Right ventricle myocardium inferior (tissue), 1 donor: ENCODE data around the gene CALHM3. TPM values are rescaled to one million over a fixed set of nuclear protein-coding genes. Genes with fewer than 3 reads are reported as not detected.

Experiments used
- ATAC-seq: fragments of 200-7000 bp; cut with Tn5 transposase; one replicate; pipeline ENCODE4 v1.9.1; 2020; ENCODE audit warnings: mild to moderate bottlenecking, moderate library complexity
- DNase-seq: peaks from one replicate; pipeline ENCODE4 v3.0.0; 2021; ENCODE audit errors: missing footprints
- intact Hi-C: fragments of 100-400 bp; cut with DNase I; formaldehyde crosslinking; loops from one replicate; pipeline ENCODE4 v1.11.0; 2022
- total RNA-seq: library from RNA; stranded (reverse); fragmentation: NEBNext Ultra II Directional; extraction: Animal tissue kit (Norgen Biotek cat#: 25700); gene quantifications from one replicate; pipeline ENCODE4 v1.2.1, GENCODE V29; 2021
- donor health status: DM: no; HTN: yes; CAD: no; lungs with severe emphysema.

The CALHM3 gene
- total RNA-seq, 1 donor from 2014 or later: not detected

GRCh38 chr10:103440416-103440815 is 38.6 kb downstream of the CALHM3 start:
- no peak for ATAC-seq
- DNase-seq: no peak
- intact Hi-C loops: no loop called here

- intact Hi-C loops: no loop called here
- ATAC-seq: no peak
- no peak for DNase-seq
Measured at GRCh38 chr10:103439776-103440175, 39.3 kb downstream of the CALHM3 start.

GRCh38 chr10:103433858-103434257 is 45.2 kb downstream of the CALHM3 start:
- no peak for ATAC-seq
- peak; percentile 79 for DNase-seq
- intact Hi-C loops: no loop called here

GRCh38 chr10:103431902-103432301 is 47.1 kb downstream of the CALHM3 start:
- no peak for ATAC-seq
- DNase-seq: no peak
- intact Hi-C loops: no loop called here

GRCh38 chr10:103429647-103430046 is 49.4 kb downstream of the CALHM3 start:
- no peak for DNase-seq
- ATAC-seq: no peak
- intact Hi-C loops: no loop called here

- ATAC-seq (no peak), DNase-seq (no peak)
- intact Hi-C loops: no loop called here
Measured at GRCh38 chr10:103428989-103429643, 49.9 kb downstream of the CALHM3 start.

GRCh38 chr10:103427866-103428265 is 51.2 kb downstream of the CALHM3 start:
- intact Hi-C loops: no loop called here
- ATAC-seq (no peak), DNase-seq (no peak)

- intact Hi-C loops: no loop called here
- ATAC-seq: no peak
- no peak for DNase-seq
Measured at GRCh38 chr10:103423748-103424147, 55.3 kb downstream of the CALHM3 start.

Other genes with a start within 250 kb of the CALHM3 start
- gene RPEL1, start 233.4 kb downstream of the CALHM3 start, total RNA-seq: not detected
- not detected for gene INA, start 202.1 kb downstream of the CALHM3 start, total RNA-seq
- 6.2 TPM for gene PCGF6, start 128.1 kb downstream of the CALHM3 start, total RNA-seq
- gene TAF5, start 111.3 kb downstream of the CALHM3 start, total RNA-seq: 3.1 TPM
- 1,179 TPM for gene ATP5MK, start 82.8 kb downstream of the CALHM3 start, total RNA-seq
- gene PDCD11, start 82.6 kb downstream of the CALHM3 start, total RNA-seq: 12.1 TPM
- 15.2 TPM for gene CALHM2, start 26.9 kb downstream of the CALHM3 start, total RNA-seq
- not detected for gene CALHM1, start 20.3 kb downstream of the CALHM3 start, total RNA-seq
- gene NEURL1, start 14.5 kb upstream of the CALHM3 start, total RNA-seq: 0.05 TPM